Gastroesophageal sphincter (tissue), 3 donors: ENCODE measurements around the gene USP24.

Experiments used
- EP300 ChIP-seq: sonication (generic); formaldehyde crosslinking; IDR thresholded peaks from one replicate; pipeline ENCODE4 v1.6.1; 2017; ENCODE audit warnings: antibody characterized with exemption, mild to moderate bottlenecking
- POLR2A ChIP-seq, 2 donors: fragments of 450-650 bp; IDR thresholded peaks; one replicate each; pipeline ENCODE4 v1.6.1; 2017; ENCODE audit warnings: antibody characterized with exemption in 2 of 2, mild to moderate bottlenecking in 2 of 2, moderate library complexity in 1 of 2
- POLR2AphosphoS5 ChIP-seq: sonication (generic); formaldehyde crosslinking; IDR thresholded peaks from one replicate; pipeline ENCODE4 v1.6.1; 2017; ENCODE audit warnings: antibody characterized with exemption
- TF ChIP-seq, protein P1 (sequence below), 4 experiments: fragments of 200-600 bp in 2 of 4; fragments of 450-650 bp in 2 of 4; sonication (generic) in 1 of 4; IDR thresholded peaks; one replicate each; pipeline ENCODE4 v1.5.1; 2017 to 2019; ENCODE audit warnings: antibody characterized with exemption in 4 of 4, mild to moderate bottlenecking in 2 of 4, moderate library complexity in 2 of 4

DNA sequence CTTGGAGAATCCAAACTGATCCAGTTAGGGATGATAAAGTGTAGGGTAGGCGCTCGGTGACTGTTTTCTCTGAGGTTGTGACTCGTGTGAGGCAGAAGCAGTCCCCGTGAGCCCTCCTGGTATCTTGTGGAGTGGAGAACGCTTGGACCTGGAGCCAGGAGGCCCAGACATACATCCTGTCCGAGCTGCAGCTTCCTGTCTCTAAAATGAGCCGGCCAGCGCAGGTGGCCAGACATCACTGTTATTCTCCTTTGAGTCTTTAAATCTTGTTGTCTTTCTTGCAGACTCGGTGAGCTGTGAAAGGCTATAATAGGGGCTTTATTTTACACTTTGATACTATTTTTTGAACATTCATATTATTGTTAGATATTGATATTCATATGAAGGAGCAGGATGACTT lies 163.5 kb downstream of the USP24 start:
- no peak for TF ChIP-seq EP300
- TF ChIP-seq, protein P1, sequence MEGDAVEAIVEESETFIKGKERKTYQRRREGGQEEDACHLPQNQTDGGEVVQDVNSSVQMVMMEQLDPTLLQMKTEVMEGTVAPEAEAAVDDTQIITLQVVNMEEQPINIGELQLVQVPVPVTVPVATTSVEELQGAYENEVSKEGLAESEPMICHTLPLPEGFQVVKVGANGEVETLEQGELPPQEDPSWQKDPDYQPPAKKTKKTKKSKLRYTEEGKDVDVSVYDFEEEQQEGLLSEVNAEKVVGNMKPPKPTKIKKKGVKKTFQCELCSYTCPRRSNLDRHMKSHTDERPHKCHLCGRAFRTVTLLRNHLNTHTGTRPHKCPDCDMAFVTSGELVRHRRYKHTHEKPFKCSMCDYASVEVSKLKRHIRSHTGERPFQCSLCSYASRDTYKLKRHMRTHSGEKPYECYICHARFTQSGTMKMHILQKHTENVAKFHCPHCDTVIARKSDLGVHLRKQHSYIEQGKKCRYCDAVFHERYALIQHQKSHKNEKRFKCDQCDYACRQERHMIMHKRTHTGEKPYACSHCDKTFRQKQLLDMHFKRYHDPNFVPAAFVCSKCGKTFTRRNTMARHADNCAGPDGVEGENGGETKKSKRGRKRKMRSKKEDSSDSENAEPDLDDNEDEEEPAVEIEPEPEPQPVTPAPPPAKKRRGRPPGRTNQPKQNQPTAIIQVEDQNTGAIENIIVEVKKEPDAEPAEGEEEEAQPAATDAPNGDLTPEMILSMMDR (IDR thresholded peaks at IDR 0.05) = no peak
- no peak for TF ChIP-seq POLR2AphosphoS5
- TF ChIP-seq POLR2A (IDR thresholded peaks at IDR 0.05) = no peak
